ENCODE results near the gene GAB1.

The GAB1 gene

DNA sequence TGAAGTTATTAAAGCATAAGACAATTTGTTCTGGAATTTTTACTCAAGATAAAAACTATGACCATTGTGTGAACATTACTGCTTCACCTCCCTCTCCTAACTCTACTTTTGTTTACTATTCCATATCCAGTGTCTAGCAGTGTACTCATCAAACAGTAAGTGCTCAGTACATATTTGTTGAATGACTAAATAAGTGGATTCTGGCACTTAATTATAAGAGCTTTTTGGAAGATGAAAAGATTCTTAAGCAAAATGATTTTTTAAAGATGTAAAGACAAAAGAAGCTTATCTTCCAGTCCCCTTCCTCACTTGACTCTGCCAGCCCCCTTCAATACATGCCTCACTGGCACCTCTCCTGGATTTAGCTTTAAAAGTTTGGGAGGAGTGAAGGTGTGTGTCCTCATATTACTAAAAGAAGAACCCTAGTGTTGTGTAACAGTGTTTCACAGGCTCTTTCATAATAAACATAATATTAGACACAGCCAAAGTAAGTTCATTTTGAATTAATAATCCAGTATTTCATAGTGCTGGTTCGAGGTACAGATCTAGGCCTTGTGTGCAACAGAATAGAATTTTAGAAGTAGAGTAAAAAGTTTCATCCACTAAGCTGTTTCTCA lies 53.0 kb downstream of the GAB1 start:
- no peak for DNase-seq (ENCODE audit: low spot score)

DNA sequence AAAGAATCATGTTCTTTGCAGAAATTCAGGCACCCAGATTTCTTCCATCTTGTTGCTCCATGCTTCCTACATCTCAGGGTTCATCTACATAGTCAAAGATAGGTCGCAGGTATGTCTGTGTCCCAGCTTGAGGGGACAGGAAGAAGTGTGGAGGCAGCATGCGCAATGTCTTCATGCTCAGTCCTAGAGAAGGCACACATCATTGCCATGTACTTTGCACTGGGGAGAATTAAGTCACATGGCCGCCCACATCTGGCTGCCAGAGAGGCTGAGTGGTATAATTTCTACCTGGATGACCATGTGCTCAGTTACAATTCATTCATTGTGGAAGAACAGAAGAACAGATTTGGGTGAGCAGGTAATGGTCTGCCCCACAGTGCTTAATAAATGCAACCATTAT lies 54.1 kb downstream of the GAB1 start:
- no peak for DNase-seq (ENCODE audit: low spot score)

DNA sequence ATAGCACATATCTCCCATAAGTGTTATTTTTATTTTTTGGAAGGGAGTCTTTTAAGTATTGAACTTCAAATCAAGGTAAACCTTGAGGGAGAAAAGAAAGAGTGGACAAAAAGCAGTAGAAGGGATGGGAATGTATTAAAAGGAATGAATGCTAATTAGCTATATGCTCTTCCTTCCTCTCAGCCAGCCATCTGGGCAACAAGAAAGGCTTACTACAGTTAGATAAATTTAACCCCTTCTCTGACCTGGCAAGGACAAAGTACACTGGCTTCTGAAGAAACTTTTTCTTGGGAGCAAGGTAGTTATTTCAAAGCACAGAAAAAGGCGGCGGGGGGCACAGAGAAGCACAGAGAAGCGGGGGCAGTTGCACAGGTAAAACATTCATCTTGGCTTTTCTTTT lies 54.6 kb downstream of the GAB1 start:
- DNase-seq (ENCODE audit: low spot score): no peak

- no peak for DNase-seq (ENCODE audit: low spot score)
These were observed 55.2 kb downstream of the GAB1 start for GRCh38 chr4:143391895-143392294.

DNA sequence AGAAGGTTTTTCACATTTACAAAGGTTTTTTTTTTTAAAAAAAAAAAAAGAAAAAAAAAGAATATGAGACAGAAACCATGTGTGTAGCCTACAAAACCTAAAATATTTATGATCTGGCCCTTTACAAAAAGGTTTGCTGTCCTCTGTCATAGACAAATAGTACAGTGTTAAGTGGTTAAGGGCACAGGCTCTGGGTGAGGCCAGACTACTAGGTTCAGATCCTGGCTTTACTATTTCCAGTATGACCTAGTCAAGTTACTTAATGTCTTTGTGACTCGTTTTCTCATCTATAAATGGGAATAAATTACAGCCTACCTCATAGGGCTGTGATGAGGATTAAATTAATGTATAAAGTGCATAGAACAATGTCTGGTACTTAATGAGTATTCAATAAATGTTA lies 56.5 kb downstream of the GAB1 start:
- DNase-seq (ENCODE audit: low spot score): no peak

GRCh38 chr4:143394739-143395453 lies 58.2 kb downstream of the GAB1 start:
- no peak for DNase-seq (ENCODE audit: low spot score)

DNA sequence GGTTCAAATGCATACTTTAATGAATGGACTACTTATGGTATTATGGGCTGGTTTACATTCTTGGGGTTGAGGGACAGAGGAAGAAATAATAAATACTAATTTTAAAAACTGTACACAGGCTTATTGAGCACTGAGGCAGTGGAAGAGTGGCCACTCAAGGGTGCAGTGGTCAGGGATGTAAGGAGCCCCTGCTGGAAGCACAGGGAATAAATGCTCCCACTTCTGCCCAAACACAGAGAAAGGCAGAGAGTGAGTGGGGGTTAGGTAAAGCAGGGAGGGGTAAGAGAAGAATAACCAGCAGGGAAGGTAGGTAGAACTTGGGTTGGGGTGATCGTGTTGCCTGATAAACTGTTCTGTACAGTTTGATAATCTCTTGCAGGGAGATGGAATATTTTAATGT lies 60.0 kb downstream of the GAB1 start:
- DNase-seq (ENCODE audit: low spot score): no peak

DNA sequence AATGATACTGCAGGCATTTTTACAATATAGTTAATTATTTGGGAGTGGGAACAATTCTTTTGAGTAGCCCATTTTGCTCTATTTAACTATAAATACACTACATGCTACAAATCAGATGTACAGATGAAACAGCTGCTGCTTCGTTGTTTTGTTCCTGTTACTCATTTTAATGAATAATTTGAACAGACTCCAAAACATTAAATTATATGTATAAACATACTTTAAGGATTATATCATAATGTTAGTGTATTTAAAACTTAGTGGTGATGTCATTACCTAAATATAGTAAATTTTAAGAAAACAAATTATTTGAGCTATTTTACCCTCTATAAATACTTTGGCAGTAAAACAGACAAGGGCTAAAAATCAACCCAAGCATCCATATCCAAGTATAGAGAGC lies 60.7 kb downstream of the GAB1 start:
- DNase-seq (ENCODE audit: low spot score): no peak

DNA sequence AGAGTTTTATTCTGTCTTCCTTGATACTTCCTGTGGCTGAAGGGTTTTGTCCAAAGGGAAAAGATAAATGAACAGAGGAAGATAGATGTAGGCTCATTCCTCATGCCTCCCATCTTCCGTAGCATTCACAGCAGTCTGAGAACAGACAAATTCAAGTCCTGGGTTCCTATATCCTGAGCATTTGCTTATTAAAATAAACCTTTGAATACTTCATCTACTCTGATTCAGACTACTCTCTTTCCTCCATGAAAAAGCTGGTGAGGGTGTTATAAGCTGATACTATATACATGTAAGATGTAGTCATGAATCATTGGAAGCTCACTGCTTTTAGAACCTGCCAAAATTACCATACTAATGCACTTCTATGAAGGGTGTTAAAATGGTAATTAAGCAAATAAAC lies 61.2 kb downstream of the GAB1 start:
- no peak for DNase-seq (ENCODE audit: low spot score)

DNA sequence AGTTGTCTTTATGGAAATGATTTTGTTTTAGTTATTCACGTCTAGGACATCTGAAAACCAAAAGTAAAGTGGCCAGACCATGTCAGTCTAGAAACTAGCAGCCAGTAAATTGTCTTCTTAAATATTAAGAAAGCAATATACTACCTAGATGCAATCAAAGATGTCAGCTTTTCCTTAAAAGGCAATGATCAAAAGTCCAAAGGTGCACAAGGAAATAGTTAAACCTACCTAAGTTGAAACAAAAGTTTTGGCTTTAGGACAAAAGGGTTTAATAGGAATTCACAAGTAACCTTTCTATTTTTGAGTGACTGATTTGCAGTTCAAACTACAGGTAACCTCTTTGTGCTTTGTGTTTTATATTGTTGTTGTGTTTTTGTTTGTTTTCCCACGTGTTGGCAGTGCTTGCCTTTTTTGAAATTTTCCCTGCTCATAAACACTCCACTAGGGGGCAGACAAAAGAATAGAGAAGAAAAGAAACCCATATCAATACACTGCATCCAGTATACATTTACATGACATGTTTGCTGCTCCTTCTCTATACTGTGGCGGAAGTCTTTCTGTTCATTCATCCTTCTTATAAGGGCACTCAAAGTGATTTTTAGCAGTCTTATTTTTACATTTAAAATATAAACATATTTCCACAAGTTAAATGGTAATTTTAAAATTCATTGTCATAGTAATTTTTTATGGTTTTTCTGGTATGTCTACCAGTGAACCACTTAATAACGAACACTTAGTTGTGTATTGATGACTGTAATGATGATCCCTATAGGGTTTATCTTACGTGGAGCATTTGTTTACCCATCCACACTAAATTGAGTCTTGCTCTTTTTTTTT lies 62.7 kb downstream of the GAB1 start:
- DNase-seq (ENCODE audit: low spot score): peak; percentile 44

GRCh38 chr4:143400082-143400481 lies 63.4 kb downstream of the GAB1 start:
- DNase-seq (ENCODE audit: low spot score): no peak

GRCh38 chr4:143402776-143403552 lies 66.3 kb downstream of the GAB1 start:
- DNase-seq (ENCODE audit: low spot score): no peak

GRCh38 chr4:143403553-143403820 lies 66.8 kb downstream of the GAB1 start:
- DNase-seq (ENCODE audit: low spot score): no peak

DNA sequence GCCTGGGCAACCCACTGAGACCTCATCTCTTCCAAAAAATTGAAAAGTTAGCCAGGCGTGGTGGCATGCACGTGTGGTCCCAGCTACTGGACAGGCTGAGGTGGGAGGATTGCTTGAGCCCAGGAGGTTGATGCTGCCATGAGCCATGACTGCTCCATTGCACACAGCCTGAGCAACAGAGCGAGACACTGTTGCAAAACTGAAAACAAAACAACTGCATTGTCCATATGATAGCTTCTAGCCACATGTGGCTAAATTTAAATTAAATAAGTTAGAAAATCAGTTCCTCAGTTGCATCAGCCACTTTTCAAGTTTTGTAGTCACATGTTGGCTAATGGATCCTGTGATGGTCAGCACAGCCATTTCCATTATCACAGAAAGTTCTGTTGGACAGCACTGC lies 67.9 kb downstream of the GAB1 start:
- no peak for DNase-seq (ENCODE audit: low spot score)

DNA sequence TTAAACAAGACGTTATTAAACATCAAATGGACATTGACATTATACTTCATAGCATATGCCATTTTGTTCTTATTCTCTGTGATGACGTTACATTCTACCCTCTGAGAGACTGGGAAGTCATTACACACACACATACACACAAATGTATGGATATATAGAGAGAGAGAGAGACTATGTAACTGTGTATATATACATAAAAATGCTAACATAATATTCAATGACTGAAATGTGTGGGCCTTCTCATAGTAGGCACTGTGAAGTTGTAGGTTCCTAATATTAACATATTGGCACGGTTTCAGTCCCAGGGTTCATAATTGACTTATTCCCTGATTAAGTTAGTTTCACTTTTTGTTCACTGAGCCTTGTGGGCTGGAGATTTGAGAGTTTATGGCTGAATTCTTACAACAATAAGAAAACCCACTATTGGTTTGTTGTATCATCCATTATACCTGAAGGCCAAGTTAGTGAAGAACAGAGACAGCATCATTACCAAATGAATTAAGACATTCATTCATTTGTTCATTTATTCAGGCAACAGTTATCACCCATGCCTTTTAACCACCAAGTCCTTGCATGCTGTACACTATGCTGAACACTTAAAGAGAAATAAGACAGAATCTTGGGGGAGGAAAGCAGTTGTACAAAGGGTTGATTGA lies 68.5 kb downstream of the GAB1 start:
- no peak for DNase-seq (ENCODE audit: low spot score)

DNA sequence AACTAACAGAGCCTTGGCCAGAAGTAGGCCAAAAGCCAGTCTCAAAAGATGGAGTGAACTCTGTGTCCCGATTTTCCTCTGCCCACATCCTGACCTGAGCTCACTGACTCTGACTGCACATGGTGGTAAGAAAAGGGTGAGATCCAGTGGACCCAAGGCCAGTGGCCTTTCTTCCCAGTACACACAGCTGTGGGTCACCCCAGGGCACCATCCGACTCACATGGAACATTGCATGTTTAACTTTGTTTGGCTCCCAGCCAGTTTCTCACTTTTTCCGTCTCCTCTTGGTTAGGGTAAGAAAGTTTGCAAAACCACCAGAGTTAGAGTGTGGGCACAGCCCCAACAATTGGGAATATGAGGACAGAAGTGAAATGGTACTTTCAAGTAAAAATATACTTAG lies 69.8 kb downstream of the GAB1 start:
- no peak for DNase-seq (ENCODE audit: low spot score)

- no peak for DNase-seq (ENCODE audit: low spot score)
These were observed 70.8 kb downstream of the GAB1 start for GRCh38 chr4:143407474-143407873.

DNA sequence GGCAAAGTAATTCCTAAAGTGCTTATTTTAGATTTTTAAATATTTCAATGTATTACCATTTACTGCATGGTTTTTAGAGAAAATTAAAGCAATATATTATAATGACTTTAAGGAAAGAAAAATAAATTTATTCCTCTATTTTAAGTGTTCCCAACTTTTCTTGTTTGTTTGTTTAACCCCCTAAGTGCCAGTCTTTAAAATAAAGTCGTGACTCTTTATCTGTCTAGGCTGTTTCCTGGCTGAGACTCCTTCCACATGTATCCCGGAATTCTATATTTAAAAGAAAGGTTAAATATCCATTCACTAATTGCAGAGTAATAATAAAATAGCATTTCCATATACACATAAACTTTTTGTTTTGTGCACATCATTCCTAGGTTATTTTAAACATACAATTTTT lies 71.2 kb downstream of the GAB1 start:
- no peak for DNase-seq (ENCODE audit: low spot score)

DNA sequence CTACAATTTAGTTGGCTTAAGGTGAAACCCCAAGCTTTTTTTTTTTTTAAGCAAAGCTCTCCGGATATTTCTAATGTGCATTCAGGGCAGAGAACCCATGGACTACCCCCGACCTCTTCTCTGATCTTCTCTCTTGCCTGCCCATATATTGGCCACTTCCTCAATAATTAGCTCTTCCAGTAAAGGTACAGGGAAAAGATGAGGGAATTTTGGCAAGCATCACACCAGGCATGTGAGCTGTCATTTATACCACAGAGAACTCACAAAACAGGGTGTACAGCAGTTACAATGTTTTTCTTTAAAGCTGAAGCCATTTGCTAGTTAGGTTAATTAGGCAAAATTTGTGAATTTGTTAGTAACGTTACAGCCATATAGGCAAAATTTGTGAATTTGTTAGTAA lies 73.3 kb downstream of the GAB1 start:
- no peak for DNase-seq (ENCODE audit: low spot score)

DNA sequence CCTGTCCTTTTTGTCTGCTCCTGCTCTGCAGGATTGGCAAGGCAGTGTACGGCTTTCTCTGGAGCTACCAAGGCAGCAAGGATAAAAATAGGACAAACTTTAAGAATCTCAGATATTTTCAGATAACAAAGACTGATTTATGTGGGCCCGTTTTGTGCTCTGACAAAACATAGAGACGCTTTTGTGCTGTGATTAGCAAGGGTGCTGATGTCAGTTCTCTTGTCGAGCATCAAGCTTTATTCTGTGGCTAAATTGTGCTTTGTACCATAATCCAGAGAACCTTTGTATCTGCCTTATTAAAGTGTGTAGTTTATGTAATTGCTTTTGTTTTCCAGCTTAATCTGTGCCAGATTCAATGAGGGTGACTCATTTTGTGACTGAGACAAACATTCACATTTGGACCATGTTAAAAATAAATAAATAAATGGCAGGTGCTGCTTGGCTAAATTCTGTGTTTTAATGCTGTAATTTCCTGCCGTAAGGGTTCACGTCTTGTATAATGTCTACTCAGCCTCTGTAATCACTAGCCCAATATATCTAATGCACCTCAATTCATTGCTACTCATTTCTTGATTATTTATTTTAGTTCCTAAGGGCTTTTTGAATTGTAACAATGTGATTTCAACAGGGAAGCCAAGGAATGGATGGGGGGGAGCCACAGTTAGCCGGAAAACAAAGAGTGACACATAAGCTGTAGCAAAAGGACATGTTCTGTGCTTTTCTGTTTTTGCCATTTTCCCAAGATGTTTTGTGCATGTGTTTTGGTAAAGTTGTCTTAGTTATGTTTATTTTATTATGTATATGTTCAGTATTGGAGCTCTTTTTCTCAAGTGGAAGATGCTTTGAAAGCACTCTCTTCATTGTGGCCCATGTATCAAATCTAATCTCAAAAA lies 75.1 kb downstream of the GAB1 start:
- no peak for DNase-seq (ENCODE audit: low spot score)

GRCh38 chr4:143412420-143412758 lies 75.7 kb downstream of the GAB1 start:
- DNase-seq (ENCODE audit: low spot score): no peak
